ENCODE results near the gene ITPR1.

GRCh38 chr3:4729061-4729973, 236.2 kb downstream of the ITPR1 start:
- TF ChIP-seq POLR2AphosphoS5 (IDR thresholded peaks at IDR 0.05; ENCODE audit: borderline replicate concordance, low read depth, low read length): no peak
- TF ChIP-seq EZH2 (IDR thresholded peaks at IDR 0.05): no peak

Data from SK-N-MC (cell line).